ENCODE measurements around the gene RAB20. TPM values are rescaled to one million over a fixed set of nuclear protein-coding genes. Genes with fewer than 3 reads are reported as not detected.

Gene RAB20
- total RNA-seq, 1 experiment from 2014 or later: 12.3 TPM

DNA sequence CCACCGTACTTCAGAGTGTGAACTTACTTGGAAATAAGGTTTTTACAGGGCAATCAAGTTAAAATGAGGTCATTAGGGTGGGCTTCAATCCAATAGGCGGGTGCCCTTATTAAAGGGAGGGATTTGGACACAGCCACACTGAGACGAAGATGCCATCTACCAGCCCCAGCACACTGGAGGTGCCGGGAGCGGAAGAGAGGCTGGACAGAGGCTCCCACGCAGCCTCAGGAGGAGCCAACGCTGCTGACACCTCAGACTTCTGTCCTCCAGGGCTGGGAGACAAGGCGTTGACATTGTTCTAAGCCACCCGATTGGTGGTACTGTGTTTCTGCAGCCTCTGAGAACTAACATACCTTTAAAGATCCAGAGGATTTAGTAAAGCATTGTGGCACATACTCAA lies 12.6 kb upstream of the RAB20 start:
- no peak overlapping the region for H4K8ac ChIP-seq (replicated peaks; ENCODE audit: insufficient read length, low read depth, low read length)
- TF ChIP-seq, protein P1, sequence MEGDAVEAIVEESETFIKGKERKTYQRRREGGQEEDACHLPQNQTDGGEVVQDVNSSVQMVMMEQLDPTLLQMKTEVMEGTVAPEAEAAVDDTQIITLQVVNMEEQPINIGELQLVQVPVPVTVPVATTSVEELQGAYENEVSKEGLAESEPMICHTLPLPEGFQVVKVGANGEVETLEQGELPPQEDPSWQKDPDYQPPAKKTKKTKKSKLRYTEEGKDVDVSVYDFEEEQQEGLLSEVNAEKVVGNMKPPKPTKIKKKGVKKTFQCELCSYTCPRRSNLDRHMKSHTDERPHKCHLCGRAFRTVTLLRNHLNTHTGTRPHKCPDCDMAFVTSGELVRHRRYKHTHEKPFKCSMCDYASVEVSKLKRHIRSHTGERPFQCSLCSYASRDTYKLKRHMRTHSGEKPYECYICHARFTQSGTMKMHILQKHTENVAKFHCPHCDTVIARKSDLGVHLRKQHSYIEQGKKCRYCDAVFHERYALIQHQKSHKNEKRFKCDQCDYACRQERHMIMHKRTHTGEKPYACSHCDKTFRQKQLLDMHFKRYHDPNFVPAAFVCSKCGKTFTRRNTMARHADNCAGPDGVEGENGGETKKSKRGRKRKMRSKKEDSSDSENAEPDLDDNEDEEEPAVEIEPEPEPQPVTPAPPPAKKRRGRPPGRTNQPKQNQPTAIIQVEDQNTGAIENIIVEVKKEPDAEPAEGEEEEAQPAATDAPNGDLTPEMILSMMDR (conservative IDR thresholded peaks at IDR 0.05): no peak
- H3K18ac ChIP-seq (ENCODE audit: insufficient read length, low read depth, low read length): no peak overlapping the region
- H2BK15ac ChIP-seq (ENCODE audit: low read depth, low read length): no peak overlapping the region
- H2BK120ac ChIP-seq (ENCODE audit: low read depth, low read length, poor library complexity, severe bottlenecking): no peak overlapping the region
- no peak overlapping the region for H3K4me2 ChIP-seq (ENCODE audit: insufficient read depth, insufficient read length, low read length)
- H3K9me3 Mint-ChIP-seq: no peaks in the 10 kb centered on the region
- no peak overlapping the region for H4K91ac ChIP-seq (ENCODE audit: insufficient read length, low read depth, low read length)
- WGBS (ENCODE audit: extremely low coverage, insufficient read length, low lambda C conversion rate): no CpG with 5 or more reads among the region's 9 CpGs
- no peak overlapping the region for H2AFZ ChIP-seq (ENCODE audit: low read length)
- no peak overlapping the region for H3K27ac Mint-ChIP-seq
- no peaks in the 10 kb centered on the region for H3K23me2 ChIP-seq (ENCODE audit: insufficient read length, low read depth, low read length, poor library complexity, severe bottlenecking)
- no peak overlapping the region for H2BK20ac ChIP-seq (ENCODE audit: low read depth, low read length, poor library complexity, severe bottlenecking)
- no peak overlapping the region for H3K27ac ChIP-seq (ENCODE audit: insufficient read length, low read depth, low read length)
- H3K56ac ChIP-seq (ENCODE audit: insufficient read length, low read depth, low read length): no peak overlapping the region
- H2BK5ac ChIP-seq (ENCODE audit: insufficient read length, low read length): no peak overlapping the region
- H3K27me3 ChIP-seq (ENCODE audit: insufficient read depth, low read length): no peaks in the 10 kb centered on the region
- H3K4me1 ChIP-seq (ENCODE audit: insufficient read depth, low read length): no peaks in the 10 kb centered on the region
- H3K27me3 Mint-ChIP-seq (ENCODE audit: low read depth): peaks cover 14% of the 10 kb centered on the region
- no peak overlapping the region for H2AK5ac ChIP-seq (ENCODE audit: insufficient read length, low read length)
- no peaks in the 10 kb centered on the region for H3K79me1 ChIP-seq (ENCODE audit: insufficient read depth, low read depth, low read length, poor library complexity, severe bottlenecking)
- no peak overlapping the region for H3K9ac ChIP-seq (ENCODE audit: extremely low read depth, insufficient read length, low read length)
- H3K4me1 Mint-ChIP-seq: peaks cover 19 to 27% of the 10 kb centered on the region in 2 experiments
- H3K14ac ChIP-seq (ENCODE audit: insufficient read depth, low read length): no peak overlapping the region
- no peak overlapping the region for H4K5ac ChIP-seq (ENCODE audit: insufficient read length, low read depth, low read length)
- no peaks in the 10 kb centered on the region for H3K36me3 Mint-ChIP-seq (ENCODE audit: insufficient read depth in 1 of 3, low read depth in 3 of 3)
- no peak overlapping the region for H2BK12ac ChIP-seq (ENCODE audit: insufficient read length, low read depth, low read length)
- no peaks in the 10 kb centered on the region for H3K79me2 ChIP-seq (ENCODE audit: insufficient read depth, low read length)
- H3T11ph ChIP-seq (ENCODE audit: low read length): no peak overlapping the region
- no peaks in the 10 kb centered on the region for H3K9me3 ChIP-seq (ENCODE audit: control insufficient read depth, low read depth, low read length)
- H3K4me3 Mint-ChIP-seq: no peak overlapping the region
- no peak for DNase-seq
- H4K20me1 ChIP-seq (ENCODE audit: control insufficient read depth, insufficient read depth, insufficient read length): no peaks in the 10 kb centered on the region
- H3K23ac ChIP-seq (ENCODE audit: insufficient read length, low read depth, low read length): no peak overlapping the region
- H3K4ac ChIP-seq (ENCODE audit: low read depth, low read length): no peak overlapping the region
